Gastrocnemius medialis (tissue), 4 donors: ENCODE measurements around the gene PALD1.

Source experiments
- CTCF ChIP-seq, 5 experiments: fragments of 450-650 bp in 3 of 5; fragments of 200-600 bp in 2 of 5; sonication (generic) in 2 of 5; IDR thresholded peaks in 4 of 5; conservative IDR thresholded peaks in 1 of 5; 1 replicate in 4 of 5; 2 replicates in 1 of 5; pipeline ENCODE4 v1.5.1; 2016 to 2019; ENCODE audit warnings: antibody characterized with exemption in 5 of 5, mild to moderate bottlenecking in 3 of 5, moderate library complexity in 3 of 5
- POLR2A ChIP-seq, 2 donors: fragments of 450-650 bp; IDR thresholded peaks; one replicate each; pipeline ENCODE4 v1.6.1; 2017; ENCODE audit warnings: antibody characterized with exemption in 2 of 2, mild to moderate bottlenecking in 2 of 2, moderate library complexity in 2 of 2

- no peak for TF ChIP-seq POLR2A (IDR thresholded peaks at IDR 0.05)
- TF ChIP-seq CTCF (IDR thresholded peaks at IDR 0.05 in 4 of 5, conservative IDR thresholded peaks at IDR 0.05 in 1 of 5): no peak
Measured at GRCh38 chr10:70448236-70448635, 30.3 kb upstream of the PALD1 start.
